MM.1S (cell line): Measurements from ENCODE around the gene MYLK4.

Experiments
- EZH2phosphoT487 ChIP-seq: fragments of 300-600 bp; sonication (generic); IDR thresholded peaks from 2 replicates; pipeline ENCODE4 v1.6.1; 2018; ENCODE audit warnings: antibody characterized with exemption, low read length
- TF ChIP-seq, protein P1 (sequence below): fragments of 300-600 bp; sonication (generic); IDR thresholded peaks from 2 replicates; pipeline ENCODE4 v1.5.1; 2016; ENCODE audit warnings: antibody characterized with exemption, low read length, mixed read lengths

DNA sequence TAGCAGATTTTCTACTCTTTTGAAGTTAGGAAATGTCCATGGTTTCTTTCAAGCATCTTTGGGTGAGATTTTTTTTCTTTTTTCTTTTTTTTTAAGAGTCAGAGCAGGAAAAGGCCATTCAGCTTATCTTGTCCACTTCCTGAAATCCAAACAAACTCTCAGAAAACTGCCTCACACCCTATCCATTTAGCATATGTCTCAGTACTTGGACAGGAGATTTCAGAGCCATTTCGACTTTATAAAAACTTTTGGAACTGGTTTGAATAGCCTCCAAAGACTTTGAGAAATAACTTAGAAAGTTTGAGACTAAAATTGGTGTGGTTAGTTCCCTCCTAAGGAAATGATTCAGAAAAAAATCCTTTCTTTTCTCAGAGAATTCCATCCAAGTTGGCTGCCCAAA, 125.1 kb downstream of the MYLK4 start:
- TF ChIP-seq, protein P1, sequence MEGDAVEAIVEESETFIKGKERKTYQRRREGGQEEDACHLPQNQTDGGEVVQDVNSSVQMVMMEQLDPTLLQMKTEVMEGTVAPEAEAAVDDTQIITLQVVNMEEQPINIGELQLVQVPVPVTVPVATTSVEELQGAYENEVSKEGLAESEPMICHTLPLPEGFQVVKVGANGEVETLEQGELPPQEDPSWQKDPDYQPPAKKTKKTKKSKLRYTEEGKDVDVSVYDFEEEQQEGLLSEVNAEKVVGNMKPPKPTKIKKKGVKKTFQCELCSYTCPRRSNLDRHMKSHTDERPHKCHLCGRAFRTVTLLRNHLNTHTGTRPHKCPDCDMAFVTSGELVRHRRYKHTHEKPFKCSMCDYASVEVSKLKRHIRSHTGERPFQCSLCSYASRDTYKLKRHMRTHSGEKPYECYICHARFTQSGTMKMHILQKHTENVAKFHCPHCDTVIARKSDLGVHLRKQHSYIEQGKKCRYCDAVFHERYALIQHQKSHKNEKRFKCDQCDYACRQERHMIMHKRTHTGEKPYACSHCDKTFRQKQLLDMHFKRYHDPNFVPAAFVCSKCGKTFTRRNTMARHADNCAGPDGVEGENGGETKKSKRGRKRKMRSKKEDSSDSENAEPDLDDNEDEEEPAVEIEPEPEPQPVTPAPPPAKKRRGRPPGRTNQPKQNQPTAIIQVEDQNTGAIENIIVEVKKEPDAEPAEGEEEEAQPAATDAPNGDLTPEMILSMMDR, result no peak
- no peak for TF ChIP-seq EZH2phosphoT487
